Omental fat pad (tissue), 4 donors: ENCODE measurements around the gene QRFP. TPM values are rescaled to one million over a fixed set of nuclear protein-coding genes. Genes with fewer than 3 reads are reported as not detected.
A peak's percentile ranks its signal among the peaks of the same experiment; 100 is the strongest.

Experiments used
- ATAC-seq: fragments of 150-250 bp; one replicate; pipeline ENCODE4 v1.9.1; 2016; ENCODE audit warnings: mild to moderate bottlenecking, moderate library complexity; ENCODE audit not compliant: low FRiP score
- DNase-seq: peaks from one replicate; pipeline ENCODE4 v3.0.0-alpha.2; 2019; ENCODE audit warnings: low spot score
- CTCF ChIP-seq, 3 donors: fragments of 450-650 bp; IDR thresholded peaks; one replicate each; pipeline ENCODE4 v1.5.1; 2016 to 2017; ENCODE audit warnings: antibody characterized with exemption in 3 of 3, mild to moderate bottlenecking in 3 of 3, moderate library complexity in 2 of 3
- total RNA-seq, 4 donors: library from RNA; depleted of rRNA; stranded (reverse); fragments of >200 nt; gene quantifications; one replicate each; pipeline ENCODE4 v1.1.0, GENCODE V29; 2016

The QRFP gene
- total RNA-seq, 4 donors from 2014 or later, result not detected

DNA sequence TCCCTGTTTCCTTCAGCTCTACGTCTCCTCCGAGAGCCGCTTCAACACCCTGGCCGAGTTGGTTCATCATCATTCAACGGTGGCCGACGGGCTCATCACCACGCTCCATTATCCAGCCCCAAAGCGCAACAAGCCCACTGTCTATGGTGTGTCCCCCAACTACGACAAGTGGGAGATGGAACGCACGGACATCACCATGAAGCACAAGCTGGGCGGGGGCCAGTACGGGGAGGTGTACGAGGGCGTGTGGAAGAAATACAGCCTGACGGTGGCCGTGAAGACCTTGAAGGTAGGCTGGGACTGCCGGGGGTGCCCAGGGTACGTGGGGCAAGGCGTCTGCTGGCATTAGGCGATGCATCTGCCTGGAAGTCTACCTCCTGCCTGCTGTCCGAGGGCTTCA lies 33.9 kb downstream of the QRFP start:
- TF ChIP-seq CTCF (IDR thresholded peaks at IDR 0.05), result no peak
- no peak for DNase-seq

GRCh38 chr9:130862217-130862616 lies 34.4 kb downstream of the QRFP start:
- TF ChIP-seq CTCF (IDR thresholded peaks at IDR 0.05), result no peak
- ATAC-seq (no peak), DNase-seq (no peak)

More for the DNA sequence above, 33.9 kb downstream of the QRFP start:
- ATAC-seq, result no peak

DNA sequence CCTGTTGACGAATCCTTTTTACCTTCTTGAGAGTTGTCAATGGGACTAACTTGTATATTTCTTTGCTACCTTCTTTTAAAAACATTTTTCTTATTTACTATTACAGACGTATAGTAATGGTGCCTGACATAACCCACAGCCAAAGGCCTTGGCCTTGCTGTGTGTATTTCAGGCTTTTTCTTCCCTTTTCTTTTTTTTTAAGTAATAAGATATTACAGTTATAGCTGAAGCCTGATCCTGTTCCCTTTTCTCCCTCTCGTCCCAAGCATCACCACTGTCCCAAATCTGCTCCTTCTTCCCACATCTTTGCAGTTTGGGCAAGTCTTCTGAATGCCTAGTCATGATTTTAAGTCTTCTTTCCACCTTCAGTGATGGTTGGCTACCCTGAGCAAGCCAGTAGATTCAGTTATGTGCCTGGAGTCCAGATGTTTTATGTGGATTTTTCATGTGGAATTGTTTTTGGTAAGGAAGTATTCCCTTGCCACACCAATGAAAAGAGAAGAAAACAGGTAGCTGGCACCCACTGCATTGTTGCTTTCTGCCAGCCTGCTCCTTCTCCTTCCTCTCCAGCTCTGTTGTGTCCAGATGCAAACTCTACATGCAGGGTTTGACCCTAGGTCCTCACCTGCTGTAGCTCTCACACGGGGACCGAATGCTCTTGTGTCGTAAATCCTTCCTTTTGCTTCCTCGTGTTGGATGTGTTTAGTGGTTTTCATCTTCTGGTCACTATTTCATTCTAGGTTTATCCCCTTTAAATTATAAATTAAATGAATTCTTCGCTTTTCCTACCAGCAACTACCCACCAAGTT lies 35.0 kb downstream of the QRFP start:
- TF ChIP-seq CTCF (IDR thresholded peaks at IDR 0.05), result no peak

GRCh38 chr9:130860458-130861316 lies 35.9 kb downstream of the QRFP start:
- ATAC-seq (peak; percentile 70), DNase-seq (peak; percentile 34)
- no peak for TF ChIP-seq CTCF (IDR thresholded peaks at IDR 0.05)

More for the DNA sequence above, 35.0 kb downstream of the QRFP start:
- ATAC-seq (no peak), DNase-seq (no peak)

DNA sequence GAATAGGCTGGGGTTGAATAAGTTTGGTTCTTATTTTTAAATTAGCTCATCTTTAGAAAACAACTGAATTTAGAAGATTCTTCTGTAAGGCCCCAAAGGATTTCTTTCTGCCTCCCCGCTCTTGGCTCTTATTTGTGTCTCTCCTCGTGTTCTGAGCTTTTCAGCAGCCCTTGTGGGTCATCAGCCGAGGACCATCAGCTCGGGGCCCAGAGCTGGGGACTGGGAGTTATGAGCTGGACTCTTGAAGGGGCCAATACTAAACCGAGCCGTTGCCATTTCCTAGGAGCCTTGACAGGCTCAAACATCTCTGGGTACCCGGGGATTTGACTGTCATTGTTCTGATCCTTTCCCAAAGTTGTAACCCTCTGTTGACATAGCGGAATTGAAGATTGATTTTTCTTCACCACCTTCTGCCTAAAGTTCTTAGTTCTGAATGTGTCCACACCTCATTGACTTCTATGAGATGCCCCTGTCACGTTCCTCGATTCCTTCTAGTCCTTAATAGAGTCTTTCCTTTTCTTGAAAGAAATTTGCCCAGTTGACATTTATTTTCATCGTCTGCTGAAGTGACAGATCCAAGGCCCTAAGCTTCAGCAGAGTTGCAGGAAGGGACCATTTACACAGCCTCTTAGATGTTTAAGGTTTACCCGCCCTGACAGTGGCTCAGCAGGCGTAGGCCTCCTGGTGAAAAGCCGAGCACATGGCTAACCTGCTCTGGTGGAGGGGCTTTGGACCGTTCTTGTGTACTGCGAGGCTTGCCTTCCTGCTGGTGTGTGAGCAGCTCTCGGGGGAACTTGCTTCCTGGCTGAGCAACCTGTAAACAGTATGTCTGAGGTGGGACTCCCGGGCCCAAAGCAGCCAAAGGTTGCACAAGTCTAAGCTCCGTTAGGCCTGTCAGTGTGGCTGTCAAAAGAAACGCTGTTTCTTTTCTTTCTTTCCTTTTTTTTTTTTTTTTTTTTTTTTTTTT lies 37.6 kb downstream of the QRFP start:
- no peak for DNase-seq
- TF ChIP-seq CTCF (IDR thresholded peaks at IDR 0.05), result no peak
- ATAC-seq, result no peak
